GM12878 (cell line): Measurements from ENCODE around the gene IFT122. TPM values are rescaled to one million over a fixed set of nuclear protein-coding genes. Genes with fewer than 3 reads are reported as not detected.

Source experiments
- ATAC-seq: fragments of 200-7000 bp; cut with Tn5 transposase; 3 replicates; pipeline ENCODE4 v1.9.1; 2020; ENCODE audit warnings: mild to moderate bottlenecking, moderate library complexity
- BruUV-seq: library from RNA; stranded (reverse); fragments of 400-500 nt; replicated peaks from 2 replicates; lab custom pipeline; 2021; lab: Mats Ljungman, UMichigan
- CTCF ChIA-PET: fragments of 300-600 bp; sonication (Branson Sonifier 250); formaldehyde crosslinking; extraction: SDS; loops from one replicate; lab custom pipeline; 2021; ENCODE audit warnings: inconsistent platforms; lab: Yijun Ruan, JAX
- POLR2A ChIA-PET: fragments of 350-600 bp; formaldehyde crosslinking; extraction: SDS; loops from one replicate; lab custom pipeline; 2021; ENCODE audit warnings: inconsistent platforms; lab: Charles Lee
- RAD21 ChIA-PET: fragments of 300-600 bp; sonication (Branson Sonifier 250); formaldehyde crosslinking; loops from one replicate; lab custom pipeline; 2023; ENCODE audit warnings: antibody characterized with exemption; ENCODE audit not compliant: unreplicated experiment; lab: Charles Lee
- SMC1A ChIA-PET: fragments of 300-600 bp; sonication (Branson Sonifier 250); formaldehyde crosslinking; loops from one replicate; lab custom pipeline; 2023; ENCODE audit not compliant: unreplicated experiment, uncharacterized antibody; lab: Charles Lee
- DNase-seq: peaks from one replicate; pipeline ENCODE4 v3.0.0-alpha.2; 2011; ENCODE audit warnings: low read depth, low spot score
- FAIRE-seq: peaks from 3 replicates; lab custom pipeline; 2011; peaks lifted over from hg19 to GRCh38; lab: Jason Lieb, UNC
- H2AFZ ChIP-seq: 2 replicates; pipeline ENCODE4 v1.6.0; 2011; ENCODE audit warnings: low read depth, low read length, control low read depth; ENCODE audit not compliant: control insufficient read depth
- H3K27ac ChIP-seq: 2 replicates; pipeline ENCODE4 v1.5.1; 2011; ENCODE audit warnings: control low read depth; ENCODE audit not compliant: control insufficient read depth, insufficient read depth
- H3K27me3 ChIP-seq, 2 experiments: replicated peaks in 1 of 2; 2 replicates each; pipeline versions ENCODE4 v1.6.0 to v1.6.1; 2011; ENCODE audit warnings: low read length in 1 of 2; ENCODE audit not compliant: control insufficient read depth in 2 of 2, insufficient read depth in 2 of 2
- H3K36me3 ChIP-seq, 2 experiments: 2 replicates each; pipeline ENCODE4 v1.5.1; 2011; ENCODE audit warnings: low read length in 1 of 2; ENCODE audit not compliant: control insufficient read depth in 2 of 2, insufficient read depth in 2 of 2
- H3K4me1 ChIP-seq: 2 replicates; pipeline ENCODE4 v1.6.1; 2011; ENCODE audit warnings: mild to moderate bottlenecking, low read length, moderate library complexity, mixed read lengths; ENCODE audit not compliant: control insufficient read depth, insufficient read depth
- H3K4me2 ChIP-seq: 2 replicates; pipeline ENCODE4 v1.6.0; 2011; ENCODE audit warnings: control low read depth; ENCODE audit not compliant: control insufficient read depth, insufficient read depth
- H3K4me3 ChIP-seq: fragments of 200-600 bp; sonication (generic); 2 replicates; pipeline ENCODE4 v1.5.1; 2016
- H3K79me2 ChIP-seq: 2 replicates; pipeline ENCODE4 v1.6.0; 2011; ENCODE audit warnings: low read length; ENCODE audit not compliant: control insufficient read depth, insufficient read depth
- H3K9ac ChIP-seq: 2 replicates; pipeline ENCODE4 v1.8.0; 2011; ENCODE audit warnings: low read length, control low read depth, mixed read lengths; ENCODE audit not compliant: control insufficient read depth, insufficient read depth
- H3K9me3 ChIP-seq: replicated peaks from 3 replicates; pipeline ENCODE4 v1.5.1; 2011; ENCODE audit warnings: mild to moderate bottlenecking, low read length; ENCODE audit not compliant: control insufficient read depth, insufficient read depth
- H4K20me1 ChIP-seq: 2 replicates; pipeline ENCODE4 v1.6.0; 2011; ENCODE audit not compliant: control insufficient read depth, insufficient read depth
- BACH1 ChIP-seq: fragments of 450-650 bp; IDR thresholded peaks from 2 replicates; pipeline ENCODE4 v1.6.1; 2017; ENCODE audit warnings: mild to moderate bottlenecking, borderline replicate concordance
- CREM ChIP-seq: IDR thresholded peaks from 2 replicates; pipeline ENCODE4 v1.6.1; 2014; ENCODE audit warnings: antibody characterized with exemption, low read depth
- ESRRA ChIP-seq: IDR thresholded peaks from 2 replicates; pipeline ENCODE4 v1.6.1; 2012; ENCODE audit warnings: mild to moderate bottlenecking, low read length, improper control_type of control experiment
- EZH2 ChIP-seq: IDR thresholded peaks from 2 replicates; pipeline ENCODE4 v1.6.1; 2012; ENCODE audit warnings: low read depth, mild to moderate bottlenecking, control low read depth, inconsistent platforms, low read length, borderline replicate concordance; ENCODE audit not compliant: control insufficient read depth
- GABPA ChIP-seq: IDR thresholded peaks from 2 replicates; pipeline ENCODE4 v1.6.1; 2014; ENCODE audit warnings: antibody characterized with exemption, low read depth, mild to moderate bottlenecking, inconsistent platforms
- KAT2A ChIP-seq: conservative IDR thresholded peaks from 2 replicates; pipeline ENCODE4 v1.6.1; 2011; ENCODE audit warnings: low read depth, low read length; ENCODE audit not compliant: control insufficient read depth
- PRDM15 ChIP-seq: fragments of 450-650 bp; formaldehyde crosslinking; IDR thresholded peaks from 2 replicates; pipeline ENCODE4 v1.4.0; 2020; ENCODE audit warnings: mild to moderate bottlenecking, moderate library complexity
- RUNX3 ChIP-seq: IDR thresholded peaks from 2 replicates; pipeline ENCODE4 v1.6.1; 2012; ENCODE audit warnings: low read length, inconsistent platforms
- SP1 ChIP-seq: IDR thresholded peaks from one replicate; pipeline ENCODE4 v1.6.1; 2011; ENCODE audit warnings: low read depth, low read length
- ZBTB11 ChIP-seq: fragments of 450-650 bp; formaldehyde crosslinking; IDR thresholded peaks from 2 replicates; pipeline ENCODE4 v1.5.0; 2022; ENCODE audit warnings: mild to moderate bottlenecking, missing genetic modification characterization
- WGBS: methylation state at CpG from one replicate; pipeline ENCODE4 v1.1.6; 2016; ENCODE audit warnings: low lambda C conversion rate; ENCODE audit not compliant: insufficient replicate concordance, insufficient coverage; ENCODE audit errors: missing lambda C conversion rate; 5-methylcytosine and 5-hydroxymethylcytosine counted together
- in situ Hi-C: fragments of 300-500 bp; cut with MboI; formaldehyde crosslinking; loops from 9 replicates; pipeline ENCODE4 v1.14.3; 2018; ENCODE audit warnings: mixed read lengths
- intact Hi-C: fragments of 100-400 bp; cut with micrococcal nuclease; formaldehyde crosslinking; loops from one replicate; pipeline ENCODE4 v1.14.2; 2022; ENCODE audit not compliant: unreplicated experiment
- polyA plus RNA-seq, 11 experiments: library from polyadenylated mRNA; depleted of rRNA in 4 of 11; unstranded in 6 of 11; stranded (reverse) in 5 of 11; fragments of >200 nt; fragmentation: Nextera tagmentation in 4 of 11; fragmentation: Illumina TruSeq in 1 of 11; extraction: Ambion mirVana in 4 of 11; extraction: Trizol in 1 of 11; gene quantifications; 1 replicate in 1 of 11; 2 replicates in 10 of 11; pipeline versions ENCODE4 v1.2.1 to v1.2.3, GENCODE V29; 2011 to 2016; ENCODE audit warnings: inconsistent platforms in 2 of 11, missing spikeins in 2 of 11, low read depth in 1 of 11
- total RNA-seq, 4 experiments: library from RNA; depleted of rRNA in 3 of 4; stranded (reverse); fragments of >200 nt in 3 of 4; fragmentation: Illumina TruSeq in 1 of 4; extraction: Trizol in 1 of 4; gene quantifications; 2 replicates each; pipeline versions ENCODE4 v1.2.1 to v1.2.3, GENCODE V29; 2013 to 2021

Gene IFT122
- total and polyA plus RNA-seq, 10 of the 15 experiments (the other 5 are each of a cell fraction or from before 2014, with no cell fraction given) = 1.8 to 19.2 (median 8.4) TPM

- Histone ChIP-seq H3K4me3 (no peak overlapping the region), H3K9me3 (no peaks in the 10 kb centered on the region), H4K20me1 (no peaks in the 10 kb centered on the region), H3K27me3 (no peaks in the 10 kb centered on the region), H3K4me2 (no peak overlapping the region), H2AFZ (no peak overlapping the region), H3K36me3 (no peaks in the 10 kb centered on the region; a peak in 1 of 4 replicates), H3K9ac (no peak overlapping the region), H3K27ac (no peak overlapping the region), H3K4me1 (peaks cover 12% of the 10 kb centered on the region), H3K79me2 (no peaks in the 10 kb centered on the region)
- 96% methylated on average over 3 of the region's 3 CpGs for WGBS
- ChIA-PET CTCF (interaction anchor here (0.7 kb wide), 1 partner anchor 88 kb away, joined by 5 read pairs; no protein-coding TSS in a partner anchor), RAD21 (no interaction called here), SMC1A (no interaction called here), POLR2A (no interaction called here)
- DNase-seq (no peak), FAIRE-seq (no peak), ATAC-seq (no peak)
- TF ChIP-seq KAT2A = no peak
- no peak for TF ChIP-seq CREM
- TF ChIP-seq SP1 = no peak
- TF ChIP-seq RUNX3 = no peak
- no peak for TF ChIP-seq BACH1
- no peak for TF ChIP-seq EZH2
- TF ChIP-seq PRDM15 (CRISPR knock-in tag) = no peak
- TF ChIP-seq GABPA = no peak
- TF ChIP-seq ESRRA = no peak
- no peak for TF ChIP-seq ZBTB11 (CRISPR knock-in tag)
- no TSS peak for BruUV-seq
- intact Hi-C loops = no loop called here
- in situ Hi-C loops = no loop called here
Observed at GRCh38 chr3:129463094-129463493, 23.1 kb downstream of the IFT122 start.
